Measurements from ENCODE around the gene ANXA6. TPM values are rescaled to one million over a fixed set of nuclear protein-coding genes. Genes with fewer than 3 reads are reported as not detected.

ANXA6 gene
- total and polyA plus RNA-seq, 2 donors (not counting 1 experiment from before 2014, with no cell fraction given) = 136 to 300 TPM

GRCh38 chr5:151155775-151156506 lies 1.6 kb downstream of the ANXA6 start:
- TF ChIP-seq CTCF (IDR thresholded peaks at IDR 0.05) (no peak), EZH2 (IDR thresholded peaks at IDR 0.05; ENCODE audit: borderline replicate concordance, insufficient read depth, low read depth, low read length, poor library complexity, severe bottlenecking) (no peak)
- H3K79me2 ChIP-seq (ENCODE audit: control insufficient read depth, insufficient read depth, low read length) = peaks cover 100% of the 10 kb centered on the region
- H3K4me3 ChIP-seq (ENCODE audit: control extremely low read depth in 1 of 5, extremely low read depth in 1 of 5, insufficient read depth in 1 of 5, low read depth in 2 of 5, low read length in 4 of 5) = peak overlapping the region; percentile 36 to 93 (median 87)
- H3K27ac ChIP-seq (ENCODE audit: low read length in 2 of 2) = peak overlapping the region; percentile 76 to 91
- DNase-seq (peak; percentile 57), ATAC-seq (ENCODE audit: low read depth) (peak; percentile 6)
- Mint-ChIP-seq H3K27ac (peak overlapping the region; percentile 97), H3K4me1 (peaks cover 88% of the 10 kb centered on the region), H3K27me3 (no peaks in the 10 kb centered on the region), H3K4me3 (peak overlapping the region; percentile 97), H3K9me3 (ENCODE audit: insufficient read depth) (no peaks in the 10 kb centered on the region)
- peaks cover 80 to 90% of the 10 kb centered on the region in 2 donors for H3K4me1 ChIP-seq (ENCODE audit: control insufficient read depth in 2 of 2, insufficient read depth in 2 of 2, low read length in 2 of 2)
- H3K9me3 ChIP-seq (ENCODE audit: control extremely low read depth in 1 of 3, control insufficient read depth in 2 of 3, insufficient read depth in 1 of 3, low read length in 2 of 3) = no peaks in the 10 kb centered on the region
- H4K20me1 ChIP-seq (ENCODE audit: control insufficient read depth, insufficient read depth, low read length, poor library complexity, severe bottlenecking) = peaks cover under 1% of the 10 kb centered on the region
- peak overlapping the region; percentile 60 for H2AFZ ChIP-seq (ENCODE audit: insufficient read depth, low read depth, low read length, poor library complexity, severe bottlenecking)
- no peaks in the 10 kb centered on the region for H3K27me3 ChIP-seq (replicated peaks in 1 of 4; ENCODE audit: control extremely low read depth in 1 of 4, control insufficient read depth in 3 of 4, insufficient read depth in 4 of 4, low read length in 3 of 4)
- H3K4me2 ChIP-seq (replicated peaks; ENCODE audit: low read depth, low read length, poor library complexity, severe bottlenecking) = peak overlapping the region; percentile 92
- CTCF ChIA-PET = interaction anchor here (1.0 to 46.2 kb wide), 6 partner anchors 9 to 107 kb away, joined by 3 to 1701 read pairs (median 14); no protein-coding TSS in a partner anchor
- 22% methylated on average over 9 of the region's 9 CpGs for WGBS (ENCODE audit: insufficient coverage)
- POLR2A ChIA-PET = interaction anchor here (1.6 to 3.0 kb wide), 2 partner anchors 31 to 98 kb away, joined by 3 to 25 read pairs; no protein-coding TSS in a partner anchor
- peaks cover 0 to 34% of the 10 kb centered on the region in 2 experiments for H3K36me3 ChIP-seq (replicated peaks in 1 of 2; ENCODE audit: control extremely low read depth in 1 of 2, control insufficient read depth in 1 of 2, extremely low read depth in 1 of 2, insufficient read depth in 2 of 2, low read length in 1 of 2)
- H3K9ac ChIP-seq (ENCODE audit: low read length) = peak overlapping the region; percentile 86
- intact Hi-C loops (cut with micrococcal nuclease) = loop anchor here (1.0 to 5.0 kb wide), 4 partner anchors 15 to 291 kb away; partner anchors contain the start of gene SLC36A1

Measured in B cell (primary cell).